ENCODE measurements around the gene RXRA. TPM values are rescaled to one million over a fixed set of nuclear protein-coding genes. Genes with fewer than 3 reads are reported as not detected.

The RXRA gene
- total RNA-seq, 1 donor from 2014 or later: 83.3 TPM

- Mint-ChIP-seq H3K36me3 (ENCODE audit: low read depth, unreplicated experiment) (peaks cover 7% of the 10 kb centered on the region), H3K4me1 (ENCODE audit: unreplicated experiment) (peaks cover under 1% of the 10 kb centered on the region), H3K9me3 (ENCODE audit: unreplicated experiment) (no peaks in the 10 kb centered on the region), H3K4me3 (ENCODE audit: unreplicated experiment) (no peak overlapping the region), H3K27me3 (ENCODE audit: unreplicated experiment) (peaks cover 14% of the 10 kb centered on the region), H3K27ac (ENCODE audit: unreplicated experiment) (no peak overlapping the region)
- DNase-seq (ENCODE audit: low spot score): no peak
- no peak for TF ChIP-seq CTCF (IDR thresholded peaks at IDR 0.05; ENCODE audit: unreplicated experiment)
Measured at GRCh38 chr9:134418354-134418753, 92.1 kb downstream of the RXRA start.

- Mint-ChIP-seq H3K27ac (ENCODE audit: unreplicated experiment) (no peak overlapping the region), H3K9me3 (ENCODE audit: unreplicated experiment) (no peaks in the 10 kb centered on the region), H3K4me3 (ENCODE audit: unreplicated experiment) (no peak overlapping the region), H3K36me3 (ENCODE audit: low read depth, unreplicated experiment) (peaks cover 7% of the 10 kb centered on the region), H3K4me1 (ENCODE audit: unreplicated experiment) (no peaks in the 10 kb centered on the region), H3K27me3 (ENCODE audit: unreplicated experiment) (peaks cover 14% of the 10 kb centered on the region)
- TF ChIP-seq CTCF (IDR thresholded peaks at IDR 0.05; ENCODE audit: unreplicated experiment): no peak
- no peak for DNase-seq (ENCODE audit: low spot score)
Measured at GRCh38 chr9:134419000-134419683, 92.9 kb downstream of the RXRA start.

- DNase-seq (ENCODE audit: low spot score): peak; percentile 38
- peak; percentile 33 for TF ChIP-seq CTCF (IDR thresholded peaks at IDR 0.05; ENCODE audit: unreplicated experiment)
- Mint-ChIP-seq H3K4me1 (ENCODE audit: unreplicated experiment) (no peaks in the 10 kb centered on the region), H3K27me3 (ENCODE audit: unreplicated experiment) (peaks cover 14% of the 10 kb centered on the region), H3K4me3 (ENCODE audit: unreplicated experiment) (no peak overlapping the region), H3K9me3 (ENCODE audit: unreplicated experiment) (no peaks in the 10 kb centered on the region), H3K36me3 (ENCODE audit: low read depth, unreplicated experiment) (peaks cover 7% of the 10 kb centered on the region), H3K27ac (ENCODE audit: unreplicated experiment) (no peak overlapping the region)
Measured at GRCh38 chr9:134419684-134420076, 93.4 kb downstream of the RXRA start.

- Mint-ChIP-seq H3K27me3 (ENCODE audit: unreplicated experiment) (peaks cover 12% of the 10 kb centered on the region), H3K9me3 (ENCODE audit: unreplicated experiment) (no peaks in the 10 kb centered on the region), H3K4me1 (ENCODE audit: unreplicated experiment) (no peaks in the 10 kb centered on the region), H3K27ac (ENCODE audit: unreplicated experiment) (no peak overlapping the region), H3K4me3 (ENCODE audit: unreplicated experiment) (no peak overlapping the region), H3K36me3 (ENCODE audit: low read depth, unreplicated experiment) (peaks cover 7% of the 10 kb centered on the region)
- TF ChIP-seq CTCF (IDR thresholded peaks at IDR 0.05; ENCODE audit: unreplicated experiment): no peak
- no peak for DNase-seq (ENCODE audit: low spot score)
Measured at GRCh38 chr9:134420281-134420845, 94.1 kb downstream of the RXRA start.

- TF ChIP-seq CTCF (IDR thresholded peaks at IDR 0.05; ENCODE audit: unreplicated experiment): no peak
- H3K4me3 Mint-ChIP-seq (ENCODE audit: unreplicated experiment): no peak overlapping the region
- H3K27ac Mint-ChIP-seq (ENCODE audit: unreplicated experiment): no peak overlapping the region
- no peak for DNase-seq (ENCODE audit: low spot score)
- no peaks in the 10 kb centered on the region for H3K9me3 Mint-ChIP-seq (ENCODE audit: unreplicated experiment)
- peaks cover 7% of the 10 kb centered on the region for H3K36me3 Mint-ChIP-seq (ENCODE audit: low read depth, unreplicated experiment)
- no peaks in the 10 kb centered on the region for H3K4me1 Mint-ChIP-seq (ENCODE audit: unreplicated experiment)
- H3K27me3 Mint-ChIP-seq (ENCODE audit: unreplicated experiment): peaks cover 10% of the 10 kb centered on the region
Measured at GRCh38 chr9:134420974-134421432, 94.7 kb downstream of the RXRA start.
